Bone marrow (tissue), 2 donors: Measurements from ENCODE around the gene CELF4.
"Not testable (repeated sequence)": the region's sequence is repeated elsewhere in the genome, so short reads cannot be mapped to it uniquely, and the experiment has no call there.

Experiments used
- DNase-seq, 2 donors: peaks; one replicate each; lab custom pipeline; 2025; lab: John Stamatoyannopoulos, UW

CELF4 gene

DNA sequence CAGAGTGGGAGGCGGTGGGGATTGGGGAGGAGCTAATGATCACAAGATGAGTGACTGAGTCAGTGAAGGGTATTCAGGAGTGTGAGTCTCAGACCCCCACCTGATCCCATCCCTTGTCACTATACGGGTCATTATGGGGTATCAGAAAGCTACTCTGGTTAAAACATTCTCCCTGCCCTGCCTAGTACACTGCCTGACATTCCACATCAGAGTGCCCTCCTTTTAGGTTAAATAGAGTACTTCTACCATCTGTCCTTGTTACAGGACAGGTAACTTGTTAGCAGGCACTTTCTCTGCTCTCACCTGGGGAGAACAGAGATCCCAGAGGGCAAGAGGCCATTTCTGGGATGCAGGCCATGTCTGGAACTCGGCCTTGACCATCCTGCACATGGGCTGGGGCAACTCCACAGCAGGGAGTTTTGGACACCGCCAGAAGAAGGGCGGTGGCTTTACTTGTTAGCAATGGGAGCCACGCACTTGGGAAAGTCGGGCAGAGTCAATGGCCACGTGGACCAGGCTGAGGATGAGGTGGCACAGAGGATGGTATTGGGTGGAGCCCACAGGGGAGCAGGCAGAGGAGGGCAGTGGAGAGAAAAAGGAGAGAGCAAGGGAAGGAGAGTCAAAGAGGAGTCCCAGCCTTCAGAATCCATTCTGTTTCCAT is 98.5 kb downstream of the CELF4 start:
- no peak for DNase-seq

DNA sequence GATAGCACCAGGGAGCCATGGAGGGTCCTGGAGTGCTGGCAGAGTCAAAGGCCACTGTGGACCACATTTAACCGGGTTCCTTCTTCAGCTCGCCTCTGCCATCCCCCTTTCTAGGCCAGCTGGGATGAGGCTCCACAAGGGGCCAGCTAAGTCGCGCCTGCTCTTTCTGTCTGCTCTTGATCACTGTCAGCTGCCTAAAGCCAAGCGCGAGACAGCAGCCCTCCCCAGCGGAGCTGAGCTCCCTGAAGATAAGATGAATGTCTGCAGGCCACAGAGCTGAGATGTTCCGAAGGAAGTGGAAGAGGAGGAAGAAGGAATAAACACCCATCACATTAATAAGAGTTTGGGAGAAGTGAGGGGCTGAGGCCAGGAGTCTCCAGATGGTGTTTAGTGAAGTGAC is 99.6 kb downstream of the CELF4 start:
- DNase-seq: no peak

DNA sequence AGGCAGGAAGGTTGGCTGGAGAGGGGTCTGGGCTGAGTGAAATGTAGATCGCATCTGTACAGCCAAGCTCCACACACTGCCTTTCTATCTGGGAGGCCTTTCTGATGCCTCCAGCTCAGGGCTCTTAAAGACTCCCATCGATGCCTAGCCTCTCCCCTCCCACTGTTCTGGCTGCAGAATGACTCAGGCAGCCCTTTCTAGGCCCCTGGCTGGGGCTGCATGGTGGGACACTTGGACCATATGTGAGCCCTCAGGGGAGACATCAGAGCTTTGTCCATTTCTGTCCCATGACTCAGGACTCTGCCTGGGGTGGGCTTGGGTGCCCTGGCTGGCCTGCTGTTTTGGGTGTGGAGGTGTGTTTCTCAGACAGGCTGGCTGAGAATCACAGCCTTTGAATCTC is 101.3 kb downstream of the CELF4 start:
- no peak for DNase-seq

DNA sequence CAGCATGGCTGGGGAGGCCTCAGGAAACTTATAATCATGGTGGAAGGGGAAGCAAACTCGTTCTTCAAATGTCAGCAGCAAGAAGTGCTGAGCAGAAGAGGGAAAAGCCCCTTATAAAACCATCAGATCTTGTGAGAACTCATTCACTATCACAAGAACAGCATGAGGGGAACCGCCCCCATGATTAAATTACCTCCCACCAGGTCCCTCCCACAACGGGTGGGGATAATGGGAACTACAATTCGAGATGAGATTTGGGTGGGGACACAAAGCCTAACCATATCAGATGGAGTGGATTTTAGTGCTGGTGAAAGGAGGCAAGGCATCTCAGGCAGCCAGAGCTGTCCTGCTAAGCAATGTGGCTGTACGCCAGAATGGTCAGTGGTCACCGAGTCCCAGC is 104.3 kb downstream of the CELF4 start:
- DNase-seq: not testable (repeated sequence)

DNA sequence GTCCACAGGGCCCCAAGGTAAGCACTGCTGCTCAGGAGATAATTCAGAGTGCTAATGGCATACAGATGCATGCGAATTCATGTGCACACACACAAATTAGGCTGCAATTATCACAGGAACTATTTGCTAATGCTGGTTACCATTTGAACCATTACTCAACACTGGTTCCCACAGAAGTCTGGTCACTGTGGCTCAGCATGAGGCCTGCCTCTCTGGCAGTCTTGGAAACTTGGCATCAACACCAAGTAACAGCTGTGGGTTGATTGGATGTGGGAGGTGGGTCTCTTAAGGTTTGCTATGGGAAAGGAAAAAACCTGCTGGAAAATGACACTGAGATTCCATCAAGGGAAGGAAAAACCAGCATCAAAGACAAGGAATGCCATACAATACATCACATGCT is 105.0 kb downstream of the CELF4 start:
- no peak for DNase-seq

DNA sequence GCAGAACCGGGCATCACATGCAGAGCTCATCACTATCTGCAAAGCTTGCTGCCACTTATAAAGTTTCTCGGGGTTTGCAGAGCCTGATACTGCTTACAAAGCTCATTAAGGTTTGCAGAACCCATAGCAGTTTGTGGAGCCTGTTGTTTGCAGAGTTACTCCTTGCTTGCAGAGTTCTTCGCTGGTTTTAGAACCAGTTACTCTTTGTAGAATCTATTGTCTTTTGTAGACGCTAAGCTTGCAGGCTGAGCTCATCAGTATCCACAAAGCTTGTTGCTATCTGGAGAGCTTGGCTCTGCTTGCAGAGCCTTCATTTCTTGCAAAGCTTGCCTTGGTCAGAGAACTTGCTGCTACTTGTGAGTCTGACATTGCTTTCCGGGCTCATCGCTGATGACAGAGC is 106.9 kb downstream of the CELF4 start:
- DNase-seq: no peak

DNA sequence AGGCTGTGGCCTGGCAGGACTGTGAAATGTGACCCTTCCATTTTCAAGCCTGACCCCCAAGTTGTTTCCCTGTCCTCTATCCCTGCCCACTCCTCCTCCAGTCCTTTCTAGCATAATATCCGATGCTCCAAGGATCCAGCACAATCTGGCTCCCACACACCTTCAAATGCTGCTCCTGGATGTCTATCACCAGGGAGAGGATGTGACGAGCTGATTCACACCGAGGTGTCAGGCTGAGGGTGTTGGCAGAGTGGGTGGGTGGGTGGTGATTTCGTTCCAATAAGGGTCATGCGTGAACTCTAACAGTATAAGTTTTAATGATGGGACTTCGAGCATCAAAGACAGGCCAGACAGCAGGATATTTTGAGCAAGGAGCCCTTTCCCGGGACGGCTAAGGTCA is 107.8 kb downstream of the CELF4 start:
- DNase-seq: no peak

DNA sequence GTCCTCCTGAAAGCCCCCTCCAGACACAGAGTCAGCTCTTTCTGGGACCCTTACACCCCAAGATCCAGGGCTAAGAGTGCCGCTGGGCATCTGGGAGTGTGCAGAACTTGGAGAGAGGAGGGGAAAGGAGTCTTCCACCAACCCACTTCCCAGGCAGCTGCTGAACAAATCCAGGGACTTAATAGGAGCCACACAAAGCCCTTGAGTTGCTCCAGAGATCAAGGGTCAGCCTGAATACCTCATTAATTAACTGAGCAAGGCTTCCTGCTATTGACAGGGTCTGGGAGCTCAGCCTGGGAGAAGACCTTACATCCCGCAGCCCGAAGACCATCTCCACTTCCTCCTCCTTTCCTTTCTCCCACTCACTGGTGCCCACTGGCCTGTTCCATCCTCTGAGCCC is 108.3 kb downstream of the CELF4 start:
- DNase-seq: no peak

DNA sequence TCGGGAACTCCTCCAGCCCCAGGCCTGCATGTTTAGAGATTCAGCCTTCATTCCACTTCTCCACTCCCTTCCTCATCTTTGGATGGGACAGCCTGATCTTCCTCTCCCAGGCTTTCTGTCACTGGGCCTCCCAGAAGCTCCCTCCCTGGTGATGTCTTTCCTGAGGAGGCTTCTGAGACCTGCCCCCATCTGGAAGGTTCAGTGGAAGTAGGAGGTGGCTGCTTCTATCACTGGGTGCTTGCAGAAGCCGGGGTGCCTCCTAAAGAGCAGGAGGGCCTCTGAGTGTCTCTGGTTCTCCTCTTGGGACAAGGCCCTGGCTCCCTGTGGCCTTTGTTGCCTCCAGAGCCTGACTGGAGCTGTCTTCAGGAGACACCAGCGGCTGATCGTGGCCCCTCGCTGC is 108.7 kb downstream of the CELF4 start:
- DNase-seq: no peak

DNA sequence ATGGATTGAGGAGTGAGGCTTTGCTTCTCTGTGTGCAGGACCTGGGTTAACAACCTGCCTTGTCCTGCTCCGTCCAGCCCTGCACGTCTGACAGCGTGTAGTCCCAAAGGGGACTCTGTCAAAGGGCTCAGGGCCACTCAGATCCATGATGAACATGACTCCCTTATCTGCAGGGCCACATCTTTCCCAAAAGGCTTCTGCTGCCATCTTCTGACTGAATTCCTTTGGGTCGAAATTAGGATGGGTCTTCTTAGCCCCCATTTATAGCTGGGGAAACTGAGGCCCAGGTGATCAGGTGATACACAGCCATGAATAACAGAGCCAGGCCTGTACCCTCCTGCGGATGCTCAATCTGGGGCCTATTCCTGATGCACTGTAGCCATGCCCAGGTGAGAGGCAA is 109.2 kb downstream of the CELF4 start:
- no peak for DNase-seq

DNA sequence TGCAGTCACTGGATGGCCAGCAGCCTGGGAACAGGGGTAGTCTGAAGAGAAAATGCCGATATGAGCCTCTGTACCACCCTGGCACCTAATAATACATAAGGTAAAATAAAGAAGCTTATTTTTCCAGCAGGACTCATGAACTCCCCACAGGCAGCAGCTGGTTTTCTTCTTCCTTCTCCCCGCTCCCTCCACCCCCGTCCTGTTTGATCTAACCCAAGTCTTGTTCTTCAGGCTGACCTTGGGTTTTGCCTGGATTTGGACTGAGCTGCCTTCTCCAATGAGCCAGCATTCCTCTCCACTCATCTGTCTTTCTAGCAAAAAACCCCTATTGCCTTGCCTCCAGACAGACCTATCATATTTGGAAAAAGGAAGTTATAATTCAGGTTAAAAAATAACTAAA is 111.8 kb downstream of the CELF4 start:
- no peak for DNase-seq

DNA sequence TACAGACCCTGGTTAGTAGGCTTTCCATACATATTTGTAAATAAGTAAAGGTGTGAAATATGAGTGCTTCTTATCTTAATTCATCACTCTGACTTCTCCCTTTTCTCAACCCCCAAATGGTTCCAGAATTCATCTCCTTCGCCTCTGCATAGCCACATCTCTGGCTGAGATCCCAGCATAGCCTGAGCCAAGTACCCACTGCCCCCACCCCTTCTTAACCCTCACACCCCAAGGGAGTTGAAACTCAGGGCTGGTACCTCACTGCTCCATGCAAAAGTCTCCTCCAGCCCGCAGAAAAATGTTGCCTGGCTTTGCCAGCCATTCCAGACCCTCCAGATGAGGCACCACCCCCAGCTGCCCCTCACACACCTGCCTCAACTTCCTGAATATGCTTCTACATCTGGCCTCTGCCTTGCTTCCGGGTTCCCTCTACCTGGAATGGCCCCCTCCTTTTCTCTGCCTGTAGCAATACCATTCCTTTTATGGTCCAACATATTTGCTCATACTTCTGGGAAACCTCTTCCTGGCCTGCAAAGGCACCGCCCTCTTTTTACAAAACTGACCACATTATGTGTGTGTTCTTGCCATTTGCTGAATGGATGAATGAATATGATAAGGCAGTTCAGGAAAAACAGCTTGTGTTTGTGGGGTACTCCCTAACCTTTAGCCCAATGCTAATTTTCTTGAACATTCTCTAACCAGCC is 112.8 kb downstream of the CELF4 start:
- no peak for DNase-seq

DNA sequence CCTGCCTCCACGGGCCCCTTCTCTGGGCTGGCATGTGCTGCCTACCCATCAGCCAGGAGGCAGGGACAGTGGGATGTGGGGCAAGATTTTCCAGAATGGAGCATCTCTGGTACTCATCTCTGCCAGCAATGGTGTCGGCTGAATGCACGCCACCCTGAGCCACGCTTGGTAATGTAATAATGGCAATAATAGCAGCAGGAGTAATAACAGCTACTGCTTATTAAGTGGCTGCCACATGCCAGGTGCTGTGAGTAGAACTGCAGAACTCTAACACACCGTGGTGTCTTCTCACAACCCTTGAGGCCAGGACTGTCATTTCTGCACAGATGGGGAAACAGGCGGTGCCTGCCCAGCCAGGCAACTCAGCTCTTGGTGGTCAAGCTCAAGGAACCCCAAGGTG is 113.6 kb downstream of the CELF4 start:
- DNase-seq: no peak

DNA sequence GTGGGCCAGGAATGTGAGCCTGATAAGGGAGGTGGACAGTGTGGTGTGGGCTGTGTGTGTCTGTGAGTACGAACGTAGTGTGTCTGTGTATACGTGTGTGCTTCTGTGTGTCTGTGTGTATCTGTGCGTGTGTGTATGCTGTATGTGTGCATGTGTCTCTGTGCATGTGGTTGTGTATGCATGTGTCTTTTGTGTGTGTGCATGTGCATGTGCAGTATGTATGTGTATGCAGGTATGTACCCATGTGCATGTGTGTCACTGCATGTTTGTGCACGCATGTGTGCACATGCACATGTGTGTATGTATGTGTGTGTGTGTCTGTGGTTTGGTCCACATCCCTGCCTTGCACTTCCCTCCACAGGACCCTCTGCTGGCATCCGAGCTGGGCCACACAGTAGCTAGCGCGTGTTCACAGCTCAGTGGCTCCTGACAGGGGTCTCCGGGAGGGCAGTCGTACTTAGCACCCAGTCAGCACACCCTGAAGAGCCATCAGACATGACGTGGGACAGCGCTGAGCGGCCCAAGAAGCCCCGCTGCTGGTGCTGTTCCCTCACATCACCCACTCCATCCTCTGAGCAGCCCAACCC is 114.3 kb downstream of the CELF4 start:
- no peak for DNase-seq

DNA sequence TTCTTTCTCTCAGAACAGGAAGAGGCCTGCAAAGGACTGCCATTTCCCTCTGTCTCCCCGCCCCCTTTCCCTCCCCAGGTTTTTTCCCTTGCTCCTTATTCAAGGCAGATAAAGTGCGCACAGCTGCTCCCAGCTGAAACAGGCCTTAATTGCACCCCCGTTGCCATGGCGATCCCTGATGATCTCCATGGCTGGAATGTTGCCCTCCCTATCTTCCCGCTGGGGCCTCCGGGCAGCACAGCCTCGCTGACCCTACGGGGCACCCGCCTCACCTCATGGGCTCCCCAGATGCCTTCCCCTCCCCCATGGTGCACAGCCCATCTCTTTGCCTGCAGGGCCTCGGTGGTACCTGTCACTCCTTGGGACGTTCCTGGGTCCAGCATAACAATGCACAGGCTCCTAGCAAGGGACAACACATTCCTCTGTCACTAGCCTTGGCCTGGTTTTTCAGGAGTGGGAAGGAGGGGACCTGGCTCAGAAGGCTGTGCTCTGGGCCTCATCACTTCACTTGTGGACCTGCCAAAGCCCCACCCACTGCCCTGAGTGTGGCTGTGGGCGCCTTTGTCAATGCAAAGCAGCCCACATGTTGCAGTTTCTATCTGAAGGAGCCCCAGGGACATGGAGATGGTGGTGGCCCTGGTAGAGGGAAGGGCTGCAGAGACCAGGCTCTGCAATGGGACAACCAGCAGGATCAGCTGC is 115.0 kb downstream of the CELF4 start:
- no peak for DNase-seq

DNA sequence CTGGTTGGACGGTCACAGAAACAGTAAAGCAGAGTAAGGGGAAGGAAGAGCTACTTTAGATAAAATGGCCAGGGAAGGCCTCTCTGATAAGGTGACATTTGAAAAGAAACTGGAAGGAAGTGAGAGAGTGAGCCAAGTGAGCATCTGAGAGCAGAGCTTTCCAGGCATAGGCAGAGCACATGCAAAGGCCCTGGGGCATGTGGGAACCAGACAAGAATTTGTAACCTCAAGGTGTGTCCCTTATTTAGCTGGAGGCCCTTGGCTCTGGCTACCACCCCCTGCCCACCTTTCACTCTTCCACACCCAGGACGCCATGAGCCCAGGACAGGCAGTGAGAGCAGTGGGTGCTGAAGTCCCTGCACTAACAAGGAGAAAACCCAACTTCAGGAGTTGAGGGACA is 116.0 kb downstream of the CELF4 start:
- DNase-seq: no peak

DNA sequence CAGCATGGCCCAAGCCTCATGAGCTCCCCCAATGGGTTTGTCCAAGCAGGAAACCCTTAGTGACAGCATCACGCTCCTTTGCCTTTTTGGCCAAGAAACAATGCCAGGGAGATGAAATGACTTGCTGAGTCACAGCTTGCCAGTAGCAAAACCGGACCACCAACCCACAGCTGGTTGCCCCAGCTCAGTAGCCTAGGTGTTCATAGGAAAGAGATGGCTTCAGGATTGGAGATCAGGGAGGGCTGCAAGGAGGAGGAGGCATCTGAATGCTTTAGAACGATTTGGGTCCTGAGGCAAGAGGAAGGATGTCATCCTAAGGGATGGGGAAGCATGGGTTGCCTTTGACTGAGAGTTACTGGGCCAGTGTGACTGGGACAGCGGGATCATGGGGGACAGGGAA is 116.7 kb downstream of the CELF4 start:
- no peak for DNase-seq

DNA sequence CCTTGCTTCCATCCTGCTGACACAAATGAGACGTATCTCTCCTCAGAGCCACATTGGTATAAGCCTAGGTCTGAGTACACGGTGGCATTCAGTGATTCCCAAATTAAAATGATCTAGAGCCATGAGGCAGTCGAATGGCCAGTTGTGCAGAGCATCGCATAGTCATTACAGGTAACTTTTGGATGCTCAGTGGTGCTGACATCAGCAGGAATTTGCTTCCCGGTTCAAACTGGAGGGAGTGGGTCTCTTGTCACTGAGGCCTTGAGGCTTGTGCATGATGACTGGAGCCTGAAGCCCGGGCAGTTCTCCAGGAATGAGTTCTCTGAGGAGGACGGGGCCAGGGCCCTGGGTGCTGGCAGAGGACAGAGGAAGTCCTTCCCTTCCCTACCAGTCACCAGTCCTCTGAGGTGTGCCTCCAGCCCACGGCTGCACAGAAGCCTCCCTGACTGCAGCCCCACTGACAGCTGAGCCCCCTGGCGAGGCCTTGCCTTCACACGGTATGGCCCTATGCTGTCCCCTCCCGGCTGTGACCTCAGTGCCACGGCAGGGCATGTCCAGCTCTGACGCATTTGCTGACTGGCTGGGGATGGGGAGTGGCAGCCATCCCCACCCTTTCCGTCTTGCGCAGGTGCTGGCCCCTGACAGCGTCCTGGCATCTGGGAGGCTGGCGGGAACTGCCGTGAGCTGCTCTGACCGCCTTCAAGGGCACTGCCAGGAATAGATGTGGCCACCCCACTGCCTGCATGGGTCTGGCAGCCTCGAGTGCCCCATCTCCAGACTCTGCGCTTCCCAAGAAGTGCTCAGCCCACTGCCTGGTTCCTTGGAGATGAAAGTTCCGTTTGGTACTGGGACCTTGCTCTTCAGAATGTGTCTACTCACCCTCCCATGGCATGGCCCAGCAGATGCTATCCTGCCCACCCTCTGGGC is 117.4 kb downstream of the CELF4 start:
- no peak for DNase-seq

DNA sequence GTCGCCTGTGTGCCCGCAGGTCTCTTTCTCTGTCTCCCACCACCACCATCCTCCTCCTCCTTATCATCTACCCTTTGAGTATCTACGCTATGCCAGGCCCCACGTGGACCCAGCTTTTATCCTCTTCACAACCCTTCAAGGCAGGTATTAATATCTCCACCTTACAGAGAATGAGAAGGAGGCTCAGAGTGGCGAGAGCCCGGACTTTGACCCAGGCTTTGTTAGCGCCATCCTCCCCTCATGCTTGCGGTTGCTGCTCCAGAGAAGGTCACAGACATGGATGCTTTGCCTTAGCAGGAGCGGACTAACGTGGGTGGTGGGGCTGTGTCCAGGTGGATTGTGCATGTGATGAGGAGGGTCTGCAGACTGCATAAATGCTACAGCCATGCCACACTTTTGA is 119.8 kb downstream of the CELF4 start:
- DNase-seq: no peak

DNA sequence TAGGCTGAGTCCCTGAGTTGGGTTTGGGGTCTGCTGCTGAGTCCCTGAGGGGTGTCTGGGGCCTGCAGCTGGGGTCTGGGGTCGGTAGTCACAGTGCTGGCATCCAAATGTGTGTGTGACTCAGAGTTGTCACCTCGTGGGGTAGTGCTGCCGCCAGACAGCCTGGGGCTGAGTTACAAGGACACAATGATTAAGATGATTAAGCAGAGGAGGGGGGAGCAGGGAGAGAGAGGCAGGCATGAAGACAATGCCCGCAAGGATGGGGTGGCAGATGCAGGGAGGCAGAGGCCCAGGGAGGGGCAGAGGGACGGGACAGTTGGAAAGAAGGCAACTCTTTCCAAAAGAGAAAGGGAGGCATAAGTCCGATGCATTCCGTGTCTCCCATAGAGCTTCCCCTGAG is 120.2 kb downstream of the CELF4 start:
- no peak for DNase-seq

DNA sequence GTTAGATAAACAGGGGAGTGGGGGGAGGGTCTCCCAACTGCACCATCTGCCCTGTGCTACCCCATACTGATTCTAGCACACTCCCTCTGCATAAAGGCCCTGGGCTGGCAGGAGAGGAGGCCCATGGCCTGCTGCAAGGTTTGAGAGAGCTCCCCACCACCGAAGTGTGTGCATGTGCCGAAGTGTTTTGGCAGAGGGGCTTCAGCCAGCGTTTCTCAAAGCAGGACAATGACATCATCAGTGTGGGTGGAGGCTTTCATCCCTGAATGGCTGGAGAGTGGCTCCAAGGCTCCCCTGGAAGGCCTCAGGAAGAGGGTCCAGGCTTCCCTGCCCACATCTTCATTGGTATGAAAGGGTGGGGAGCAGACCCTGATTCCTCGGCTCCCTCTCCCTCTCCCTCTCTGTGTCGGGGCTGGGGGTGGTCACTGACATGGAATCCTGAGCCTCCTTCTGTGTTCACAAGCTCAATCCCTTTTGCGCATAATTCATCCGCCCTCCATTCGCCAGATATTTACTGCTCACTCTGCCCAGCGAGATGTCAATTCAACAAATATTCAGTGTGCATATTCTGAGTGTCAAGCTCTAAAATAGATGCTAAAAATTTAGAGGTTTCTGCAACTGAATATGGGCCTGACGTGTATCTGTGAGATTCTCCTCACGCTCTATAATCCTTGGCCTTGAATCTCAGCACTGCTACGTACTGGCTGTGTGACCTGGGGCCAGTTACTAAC is 122.1 kb downstream of the CELF4 start:
- DNase-seq: no peak
